ENCODE data around the gene PTGR1. TPM values are rescaled to one million over a fixed set of nuclear protein-coding genes. Genes with fewer than 3 reads are reported as not detected.

PTGR1 gene
- total RNA-seq, 5 donors from 2014 or later (not counting 1 experiment from before 2014, with no cell fraction given), result 0.30 to 1.9 (median 0.38) TPM; not detected in 2

GRCh38 chr9:111533099-111533790 is 66.2 kb downstream of the PTGR1 start:
- H3K9me3 ChIP-seq, result no peaks in the 10 kb centered on the region
- H3K27me3 Mint-ChIP-seq, result no peaks in the 10 kb centered on the region
- peaks cover 8 to 26% (median 21%) of the 10 kb centered on the region in 3 donors for H3K9me3 Mint-ChIP-seq
- ChIA-PET CTCF (no interaction called here), POLR2A (no interaction called here)
- H3K4me1 ChIP-seq (ENCODE audit: control insufficient read depth in 1 of 2, extremely low read depth in 1 of 2, insufficient read depth in 2 of 2, low read length in 2 of 2), result no peaks in the 10 kb centered on the region
- no peaks in the 10 kb centered on the region for H3K27me3 ChIP-seq (replicated peaks in 1 of 2; ENCODE audit: control insufficient read depth in 2 of 2, extremely low read depth in 1 of 2, insufficient read depth in 2 of 2, low read length in 1 of 2)
- no peak overlapping the region for H3K4me3 Mint-ChIP-seq
- ATAC-seq (replicated peaks in 1 of 4) (no peak), DNase-seq (no peak)
- H3K27ac Mint-ChIP-seq, result no peak overlapping the region
- H3K36me3 Mint-ChIP-seq, result peaks cover 67% of the 10 kb centered on the region
- H3K4me3 ChIP-seq (ENCODE audit: control insufficient read depth in 1 of 2, extremely low read depth in 1 of 2, low read length in 1 of 2), result no peak overlapping the region
- H3K36me3 ChIP-seq (ENCODE audit: control insufficient read depth in 2 of 2, extremely low read depth in 1 of 2, insufficient read depth in 1 of 2, low read length in 1 of 2), result peaks cover 0 to 10% of the 10 kb centered on the region in 2 donors
- no CpG with 5 or more reads among the region's 5 CpGs for WGBS (ENCODE audit: insufficient coverage)
- no peak overlapping the region for H3K27ac ChIP-seq (ENCODE audit: low read length)
- no peaks in the 10 kb centered on the region for H3K4me1 Mint-ChIP-seq

GRCh38 chr9:111531716-111532115 is 67.7 kb downstream of the PTGR1 start:
- Histone ChIP-seq H3K4me1 (ENCODE audit: control insufficient read depth in 1 of 2, extremely low read depth in 1 of 2, insufficient read depth in 2 of 2, low read length in 2 of 2) (no peaks in the 10 kb centered on the region), H3K36me3 (ENCODE audit: control insufficient read depth in 2 of 2, extremely low read depth in 1 of 2, insufficient read depth in 1 of 2, low read length in 1 of 2) (peaks cover 0 to 4% of the 10 kb centered on the region in 2 donors), H3K4me3 (ENCODE audit: control insufficient read depth in 1 of 2, extremely low read depth in 1 of 2, low read length in 1 of 2) (no peak overlapping the region), H3K27me3 (replicated peaks in 1 of 2; ENCODE audit: control insufficient read depth in 2 of 2, extremely low read depth in 1 of 2, insufficient read depth in 2 of 2, low read length in 1 of 2) (peaks cover 0 to 2% of the 10 kb centered on the region in 2 experiments), H3K27ac (ENCODE audit: low read length) (no peak overlapping the region), H3K9me3 (no peaks in the 10 kb centered on the region)
- H3K9me3 Mint-ChIP-seq, result peaks cover 8 to 23% (median 17%) of the 10 kb centered on the region in 3 donors
- DNase-seq, result no peak
- 86% methylated on average over 1 of the region's 4 CpGs for WGBS (ENCODE audit: insufficient coverage)
- no peaks in the 10 kb centered on the region for H3K27me3 Mint-ChIP-seq
- H3K27ac Mint-ChIP-seq, result no peak overlapping the region
- H3K36me3 Mint-ChIP-seq, result peaks cover 62% of the 10 kb centered on the region
- no peak for ATAC-seq (replicated peaks in 1 of 4)
- H3K4me3 Mint-ChIP-seq, result no peak overlapping the region
- CTCF ChIA-PET, result no interaction called here
- POLR2A ChIA-PET, result no interaction called here
- peaks cover 0 to 7% (median 7%) of the 10 kb centered on the region in 3 donors for H3K4me1 Mint-ChIP-seq

- Histone ChIP-seq H3K36me3 (ENCODE audit: control insufficient read depth in 2 of 2, extremely low read depth in 1 of 2, insufficient read depth in 1 of 2, low read length in 1 of 2) (peaks cover 0 to 4% of the 10 kb centered on the region in 2 donors), H3K27me3 (replicated peaks in 1 of 2; ENCODE audit: control insufficient read depth in 2 of 2, extremely low read depth in 1 of 2, insufficient read depth in 2 of 2, low read length in 1 of 2) (peaks cover 0 to 2% of the 10 kb centered on the region in 2 experiments), H3K27ac (ENCODE audit: low read length) (no peak overlapping the region), H3K4me1 (ENCODE audit: control insufficient read depth in 1 of 2, extremely low read depth in 1 of 2, insufficient read depth in 2 of 2, low read length in 2 of 2) (peaks cover 0 to 11% of the 10 kb centered on the region in 2 experiments), H3K4me3 (ENCODE audit: control insufficient read depth in 1 of 2, extremely low read depth in 1 of 2, low read length in 1 of 2) (no peak overlapping the region), H3K9me3 (no peaks in the 10 kb centered on the region)
- ATAC-seq (replicated peaks in 1 of 4), result no peak
- POLR2A ChIA-PET, result interaction anchor here in 1 of 2 donors (0.7 kb wide), 1 partner anchor 59 kb away, joined by 3 read pairs; no protein-coding TSS in a partner anchor
- Mint-ChIP-seq H3K4me3 (no peak overlapping the region), H3K9me3 (peaks cover 5 to 16% (median 10%) of the 10 kb centered on the region in 3 donors), H3K27me3 (no peaks in the 10 kb centered on the region), H3K36me3 (peaks cover 51% of the 10 kb centered on the region), H3K27ac (no peak overlapping the region), H3K4me1 (peaks cover 16 to 22% (median 22%) of the 10 kb centered on the region in 3 donors)
- CTCF ChIA-PET, result no interaction called here
- no peak for DNase-seq
- WGBS (ENCODE audit: insufficient coverage), result no CpG with 5 or more reads among the region's 2 CpGs
These were observed 69.7 kb downstream of the PTGR1 start for GRCh38 chr9:111529787-111530186.

GRCh38 chr9:111527347-111527746 is 72.1 kb downstream of the PTGR1 start:
- Histone ChIP-seq H3K27me3 (replicated peaks in 1 of 2; ENCODE audit: control insufficient read depth in 2 of 2, extremely low read depth in 1 of 2, insufficient read depth in 2 of 2, low read length in 1 of 2) (peaks cover 0 to 2% of the 10 kb centered on the region in 2 experiments), H3K27ac (ENCODE audit: low read length) (no peak overlapping the region), H3K4me1 (ENCODE audit: control insufficient read depth in 1 of 2, extremely low read depth in 1 of 2, insufficient read depth in 2 of 2, low read length in 2 of 2) (peaks cover 0 to 14% of the 10 kb centered on the region in 2 experiments), H3K9me3 (no peaks in the 10 kb centered on the region), H3K36me3 (ENCODE audit: control insufficient read depth in 2 of 2, extremely low read depth in 1 of 2, insufficient read depth in 1 of 2, low read length in 1 of 2) (no peaks in the 10 kb centered on the region), H3K4me3 (ENCODE audit: control insufficient read depth in 1 of 2, extremely low read depth in 1 of 2, low read length in 1 of 2) (no peak overlapping the region)
- Mint-ChIP-seq H3K4me3 (no peak overlapping the region), H3K9me3 (peaks cover 0 to 3% (median 0%) of the 10 kb centered on the region in 3 donors), H3K27me3 (peaks cover 0 to 4% of the 10 kb centered on the region in 2 donors), H3K36me3 (peaks cover 28% of the 10 kb centered on the region), H3K27ac (no peak overlapping the region), H3K4me1 (peaks cover 25 to 31% (median 29%) of the 10 kb centered on the region in 3 donors)
- ATAC-seq (replicated peaks in 1 of 4) (no peak), DNase-seq (no peak)
- 80% methylated on average over 1 of the region's 2 CpGs for WGBS (ENCODE audit: insufficient coverage)
- POLR2A ChIA-PET, result no interaction called here
- CTCF ChIA-PET, result no interaction called here

GRCh38 chr9:111525056-111525977 is 74.1 kb downstream of the PTGR1 start, which contains the start of gene ZNF483:
ZNF483 (plus strand) TSS chr9:111525179; CDS start chr9:111527396, 2,217 bp downstream.
- CTCF ChIA-PET, result interaction anchor here in 1 of 2 donors (0.6 kb wide), 1 partner anchor 41 kb away, joined by 3 read pairs; no protein-coding TSS in a partner anchor
- H3K27me3 Mint-ChIP-seq, result peaks cover 0 to 4% of the 10 kb centered on the region in 2 donors
- H3K36me3 ChIP-seq (ENCODE audit: control insufficient read depth in 2 of 2, extremely low read depth in 1 of 2, insufficient read depth in 1 of 2, low read length in 1 of 2), result no peaks in the 10 kb centered on the region
- POLR2A ChIA-PET, result interaction anchor here in 1 of 2 donors (0.5 to 0.6 kb wide), 3 partner anchors 20 to 854 kb away, joined by 3 to 11 read pairs (median 6); partner anchors contain the start of gene HSDL2
- DNase-seq (peak; percentile 57 to 88 (median 74)), ATAC-seq (replicated peaks in 1 of 4) (peak; percentile 80 to 94 (median 82))
- H3K27me3 ChIP-seq (replicated peaks in 1 of 2; ENCODE audit: control insufficient read depth in 2 of 2, extremely low read depth in 1 of 2, insufficient read depth in 2 of 2, low read length in 1 of 2), result peaks cover 0 to 2% of the 10 kb centered on the region in 2 experiments
- H3K9me3 ChIP-seq, result no peaks in the 10 kb centered on the region
- WGBS (ENCODE audit: insufficient coverage), result 4% methylated on average over 40 of the region's 66 CpGs
- peaks cover 0 to 14% of the 10 kb centered on the region in 2 experiments for H3K4me1 ChIP-seq (ENCODE audit: control insufficient read depth in 1 of 2, extremely low read depth in 1 of 2, insufficient read depth in 2 of 2, low read length in 2 of 2)
- H3K9me3 Mint-ChIP-seq, result no peaks in the 10 kb centered on the region
- peaks cover 25 to 31% (median 29%) of the 10 kb centered on the region in 3 donors for H3K4me1 Mint-ChIP-seq
- peak within 1 kb of the TSS; percentile 79 to 94 (median 92) for H3K4me3 Mint-ChIP-seq
- H3K27ac Mint-ChIP-seq, result peak within 1 kb of the TSS; percentile 87 to 95
- H3K36me3 Mint-ChIP-seq, result peaks cover 18% of the 10 kb centered on the region
- peak within 1 kb of the TSS; percentile 75 to 92 for H3K4me3 ChIP-seq (ENCODE audit: control insufficient read depth in 1 of 2, extremely low read depth in 1 of 2, low read length in 1 of 2)
- peak within 1 kb of the TSS; percentile 81 for H3K27ac ChIP-seq (ENCODE audit: low read length)

- peaks cover 25 to 31% (median 29%) of the 10 kb centered on the region in 3 donors for H3K4me1 Mint-ChIP-seq
- DNase-seq (peak in 1 of 35 experiments; percentile 4), ATAC-seq (replicated peaks in 1 of 4) (no peak)
- POLR2A ChIA-PET, result interaction anchor here in 1 of 2 donors (0.5 to 0.6 kb wide), 3 partner anchors 19 to 855 kb away, joined by 3 to 11 read pairs (median 6); partner anchors contain the start of gene HSDL2
- H3K4me1 ChIP-seq (ENCODE audit: control insufficient read depth in 1 of 2, extremely low read depth in 1 of 2, insufficient read depth in 2 of 2, low read length in 2 of 2), result peaks cover 0 to 14% of the 10 kb centered on the region in 2 experiments
- 49% methylated on average over 6 of the region's 7 CpGs for WGBS (ENCODE audit: insufficient coverage)
- H3K27me3 ChIP-seq (replicated peaks in 1 of 2; ENCODE audit: control insufficient read depth in 2 of 2, extremely low read depth in 1 of 2, insufficient read depth in 2 of 2, low read length in 1 of 2), result peaks cover 2% of the 10 kb centered on the region in 2 experiments
- H3K27ac ChIP-seq (ENCODE audit: low read length), result peak overlapping the region; percentile 81
- H3K4me3 ChIP-seq (ENCODE audit: control insufficient read depth in 1 of 2, extremely low read depth in 1 of 2, low read length in 1 of 2), result peak overlapping the region; percentile 75 to 92
- CTCF ChIA-PET, result no interaction called here
- no peaks in the 10 kb centered on the region for H3K36me3 ChIP-seq (ENCODE audit: control insufficient read depth in 2 of 2, extremely low read depth in 1 of 2, insufficient read depth in 1 of 2, low read length in 1 of 2)
- no peaks in the 10 kb centered on the region for H3K9me3 ChIP-seq
- peaks cover 13% of the 10 kb centered on the region for H3K36me3 Mint-ChIP-seq
- H3K4me3 Mint-ChIP-seq, result peak overlapping the region; percentile 79 to 94 (median 92)
- peak overlapping the region; percentile 66 to 95 for H3K27ac Mint-ChIP-seq
- H3K9me3 Mint-ChIP-seq, result no peaks in the 10 kb centered on the region
- peaks cover 3 to 4% of the 10 kb centered on the region in 2 donors for H3K27me3 Mint-ChIP-seq
These were observed 74.8 kb downstream of the PTGR1 start for GRCh38 chr9:111524731-111525055.
